ENCODE data around the gene ZNF512B. TPM values are rescaled to one million over a fixed set of nuclear protein-coding genes. Genes with fewer than 3 reads are reported as not detected.

ZNF512B gene
- total RNA-seq, 1 experiment from 2014 or later: 10.3 TPM

- ATAC-seq (no peak), DNase-seq (ENCODE audit: low read depth, low spot score) (no peak)
- ChIA-PET POLR2A (no interaction called here), RAD21 (ENCODE audit: low non-redundant PET in 1 of 2, low total read pairs in 2 of 2, uncharacterized antibody in 2 of 2, unreplicated experiment in 2 of 2) (no interaction called here), CTCF (no interaction called here)
- Histone ChIP-seq H3K4me1 (ENCODE audit: control insufficient read depth in 1 of 2, insufficient read depth in 2 of 2, low read length in 2 of 2) (no peaks in the 10 kb centered on the region), H3K9ac (ENCODE audit: low read length) (no peak overlapping the region), H3K9me2 (ENCODE audit: insufficient read depth) (no peaks in the 10 kb centered on the region), H2AFZ (ENCODE audit: low read depth, low read length, poor library complexity, severe bottlenecking) (no peak overlapping the region), H3K9me3 (ENCODE audit: control insufficient read depth in 1 of 2, insufficient read depth in 1 of 2, low read depth in 1 of 2, low read length in 2 of 2) (no peaks in the 10 kb centered on the region), H3K27ac (ENCODE audit: low read depth, low read length) (no peak overlapping the region), H3K27me3 (ENCODE audit: insufficient read depth, low read length) (no peaks in the 10 kb centered on the region), H3K4me2 (ENCODE audit: low read length) (no peak overlapping the region), H4K20me1 (ENCODE audit: insufficient read depth) (no peaks in the 10 kb centered on the region), H3K79me2 (ENCODE audit: insufficient read depth, low read length) (peaks cover 15% of the 10 kb centered on the region; the same call in 1 of the 2 replicates), H3K36me3 (ENCODE audit: control insufficient read depth in 1 of 2, insufficient read depth in 2 of 2, low read length in 2 of 2) (peaks cover 12 to 20% of the 10 kb centered on the region in 2 experiments), H3K4me3 (replicated peaks in 1 of 2; ENCODE audit: low read depth in 1 of 2, low read length in 2 of 2) (no peak overlapping the region)
- TF ChIP-seq EZH2phosphoT487 (IDR thresholded peaks at IDR 0.05; ENCODE audit: borderline replicate concordance) (no peak), CBX3 (IDR thresholded peaks at IDR 0.05; ENCODE audit: low read depth) (no peak), ZNF274 (IDR thresholded peaks at IDR 0.05; ENCODE audit: low read depth, low read length) (no peak), ELF1 (IDR thresholded peaks at IDR 0.05; ENCODE audit: borderline replicate concordance, low read depth) (no peak), TCF7L2 (IDR thresholded peaks at IDR 0.05; ENCODE audit: borderline replicate concordance, extremely low read depth, insufficient read depth, insufficient read length) (no peak), REST (IDR thresholded peaks at IDR 0.05; ENCODE audit: low read depth) (no peak), JUND (IDR thresholded peaks at IDR 0.05) (no peak), ZFX (IDR thresholded peaks at IDR 0.05) (no peak)
- TF ChIP-seq, protein P1, sequence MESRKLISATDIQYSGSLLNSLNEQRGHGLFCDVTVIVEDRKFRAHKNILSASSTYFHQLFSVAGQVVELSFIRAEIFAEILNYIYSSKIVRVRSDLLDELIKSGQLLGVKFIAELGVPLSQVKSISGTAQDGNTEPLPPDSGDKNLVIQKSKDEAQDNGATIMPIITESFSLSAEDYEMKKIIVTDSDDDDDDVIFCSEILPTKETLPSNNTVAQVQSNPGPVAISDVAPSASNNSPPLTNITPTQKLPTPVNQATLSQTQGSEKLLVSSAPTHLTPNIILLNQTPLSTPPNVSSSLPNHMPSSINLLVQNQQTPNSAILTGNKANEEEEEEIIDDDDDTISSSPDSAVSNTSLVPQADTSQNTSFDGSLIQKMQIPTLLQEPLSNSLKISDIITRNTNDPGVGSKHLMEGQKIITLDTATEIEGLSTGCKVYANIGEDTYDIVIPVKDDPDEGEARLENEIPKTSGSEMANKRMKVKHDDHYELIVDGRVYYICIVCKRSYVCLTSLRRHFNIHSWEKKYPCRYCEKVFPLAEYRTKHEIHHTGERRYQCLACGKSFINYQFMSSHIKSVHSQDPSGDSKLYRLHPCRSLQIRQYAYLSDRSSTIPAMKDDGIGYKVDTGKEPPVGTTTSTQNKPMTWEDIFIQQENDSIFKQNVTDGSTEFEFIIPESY (IDR thresholded peaks at IDR 0.05; ENCODE audit: extremely low read depth, insufficient replicate concordance, low read length): no peak
- intact Hi-C loops (cut with micrococcal nuclease): no loop called here
- no TSS peak for BruUV-seq (replicated peaks)
Measured at GRCh38 chr20:63935447-63935846, 34.3 kb downstream of the ZNF512B start.

All from HCT116 (cell line).